GM19239 (cell line): ENCODE results near the gene TUBB6.
A peak's percentile ranks its signal among the peaks of the same experiment; 100 is the strongest.

Experiments used
- DNase-seq: peaks from one replicate; pipeline ENCODE4 v3.0.0; 2011; ENCODE audit warnings: low spot score; ENCODE audit not compliant: insufficient read length
- FAIRE-seq: peaks from 2 replicates; lab custom pipeline; 2011; peaks lifted over from hg19 to GRCh38; lab: Jason Lieb, UNC

Gene TUBB6

DNA sequence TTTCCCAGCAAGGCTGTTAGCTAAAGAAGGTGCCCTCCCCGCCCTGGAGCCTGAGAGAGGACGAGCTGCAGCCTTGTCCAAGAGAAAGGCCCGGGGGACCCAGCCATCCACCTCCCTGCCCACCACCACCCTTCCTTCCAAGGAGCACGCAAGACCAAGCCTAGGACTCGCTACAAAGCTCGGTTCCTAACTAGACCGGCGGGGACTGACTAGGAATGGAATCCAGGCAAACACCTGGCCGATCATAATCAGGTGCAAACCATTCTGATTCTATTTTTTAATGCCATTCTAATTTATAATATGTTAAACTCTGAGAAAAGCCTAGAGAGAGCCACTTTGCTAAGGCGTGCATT lies 19.7 kb upstream of the TUBB6 start:
- DNase-seq (no peak), FAIRE-seq (no peak)

DNA sequence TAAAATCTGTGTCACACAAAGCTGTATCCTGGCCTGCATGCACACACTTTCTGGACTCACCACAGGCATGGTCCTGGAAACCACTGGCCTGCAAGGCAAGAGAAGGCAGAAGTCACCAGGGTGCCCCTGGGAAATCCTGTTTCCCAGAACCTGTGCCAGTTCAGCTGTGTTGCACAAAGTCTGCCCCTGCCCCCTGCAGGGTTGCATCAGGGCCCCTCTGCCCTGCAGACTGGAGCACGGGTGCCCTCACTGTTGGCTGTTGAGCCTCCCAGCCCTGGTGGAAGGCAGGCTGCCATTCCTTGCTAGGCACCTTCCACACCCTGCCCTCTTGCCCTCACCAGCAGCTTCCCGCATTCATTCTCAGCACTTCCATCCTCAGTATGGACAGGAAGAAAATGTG lies 18.0 kb upstream of the TUBB6 start:
- FAIRE-seq (no peak), DNase-seq (no peak)

DNA sequence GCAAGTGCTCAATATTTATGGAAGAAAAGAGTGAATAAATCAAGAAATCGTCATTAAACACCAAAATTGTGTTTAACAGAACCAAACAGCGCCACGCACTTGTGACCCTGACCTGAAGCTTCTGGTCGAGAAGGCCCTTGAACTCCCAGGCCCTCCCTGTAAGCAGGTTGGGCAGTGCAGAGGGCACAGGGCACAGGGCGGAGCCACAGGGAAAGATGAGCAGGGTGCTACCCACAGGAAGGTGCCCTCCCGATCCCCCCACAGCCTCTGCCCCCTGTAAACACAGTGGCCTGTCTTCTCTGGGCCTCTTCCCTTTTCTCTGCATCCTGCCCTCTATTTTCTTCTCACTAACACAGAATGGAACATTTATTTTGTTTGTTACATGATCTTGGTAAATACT lies 16.9 kb upstream of the TUBB6 start:
- no peak for FAIRE-seq
- DNase-seq, result no peak

GRCh38 chr18:12291690-12292089 lies 16.4 kb upstream of the TUBB6 start:
- no peak for DNase-seq
- FAIRE-seq, result no peak

- FAIRE-seq (no peak), DNase-seq (no peak)
These were observed 14.2 kb upstream of the TUBB6 start for GRCh38 chr18:12293831-12294230.

DNA sequence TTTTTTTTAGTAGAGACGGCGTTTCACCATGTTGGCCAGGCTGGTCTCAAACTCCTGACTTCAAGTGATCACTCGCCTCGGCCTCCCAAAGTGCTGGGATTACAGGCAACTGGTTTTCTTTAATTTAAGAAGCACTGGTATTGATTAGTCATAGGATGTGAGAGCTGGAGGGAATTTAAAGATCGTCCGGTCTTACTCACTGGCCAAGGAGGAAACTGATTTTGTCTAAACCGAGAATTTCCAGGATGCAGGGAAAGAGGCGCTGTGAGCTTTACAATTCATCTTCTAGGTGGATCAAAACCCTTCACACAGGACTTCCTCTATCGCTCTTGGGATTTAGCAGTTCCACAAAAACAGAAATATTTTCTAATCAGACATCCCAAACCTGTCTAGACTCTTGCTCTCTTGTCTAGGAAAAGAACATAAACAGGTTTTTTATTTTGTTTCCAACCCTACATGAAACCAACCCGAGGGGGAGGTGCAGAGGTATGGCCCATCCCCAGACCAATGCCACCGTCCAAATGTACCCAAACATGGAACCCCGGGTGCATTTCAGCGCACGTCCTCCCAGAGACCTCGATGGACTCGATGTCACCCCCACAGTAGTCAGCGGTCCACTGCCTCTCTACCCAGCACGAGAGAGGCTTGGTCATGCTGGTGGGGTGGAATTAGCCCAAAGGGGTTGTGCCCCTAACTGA lies 12.5 kb upstream of the TUBB6 start:
- FAIRE-seq (no peak), DNase-seq (no peak)

- DNase-seq (no peak), FAIRE-seq (no peak)
These were observed 12.0 kb upstream of the TUBB6 start for GRCh38 chr18:12296087-12296403.

DNA sequence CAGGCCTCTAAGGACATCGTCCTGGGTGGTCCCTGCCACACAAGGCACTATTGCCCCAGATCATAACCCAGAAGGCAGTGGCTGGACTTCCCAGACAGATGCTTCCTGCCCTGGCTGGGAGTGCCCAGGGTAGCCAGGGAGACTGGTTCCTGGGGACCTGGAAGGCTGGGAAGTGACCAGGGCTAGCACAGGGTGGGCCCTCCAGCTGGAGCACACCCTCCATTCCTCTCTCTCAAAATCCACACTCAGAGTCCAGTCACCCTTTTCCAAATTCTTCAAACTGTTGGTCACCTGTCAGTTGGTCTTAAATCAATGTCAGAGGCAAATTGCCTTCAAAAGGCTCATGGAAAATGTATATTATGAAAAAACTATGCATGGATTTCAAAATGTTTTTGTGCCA lies 11.6 kb upstream of the TUBB6 start:
- DNase-seq, result no peak
- FAIRE-seq, result no peak

GRCh38 chr18:12299862-12300261 lies 8.2 kb upstream of the TUBB6 start:
- FAIRE-seq, result no peak
- no peak for DNase-seq

GRCh38 chr18:12301263-12302005 lies 6.6 kb upstream of the TUBB6 start:
- FAIRE-seq (no peak), DNase-seq (no peak)

DNA sequence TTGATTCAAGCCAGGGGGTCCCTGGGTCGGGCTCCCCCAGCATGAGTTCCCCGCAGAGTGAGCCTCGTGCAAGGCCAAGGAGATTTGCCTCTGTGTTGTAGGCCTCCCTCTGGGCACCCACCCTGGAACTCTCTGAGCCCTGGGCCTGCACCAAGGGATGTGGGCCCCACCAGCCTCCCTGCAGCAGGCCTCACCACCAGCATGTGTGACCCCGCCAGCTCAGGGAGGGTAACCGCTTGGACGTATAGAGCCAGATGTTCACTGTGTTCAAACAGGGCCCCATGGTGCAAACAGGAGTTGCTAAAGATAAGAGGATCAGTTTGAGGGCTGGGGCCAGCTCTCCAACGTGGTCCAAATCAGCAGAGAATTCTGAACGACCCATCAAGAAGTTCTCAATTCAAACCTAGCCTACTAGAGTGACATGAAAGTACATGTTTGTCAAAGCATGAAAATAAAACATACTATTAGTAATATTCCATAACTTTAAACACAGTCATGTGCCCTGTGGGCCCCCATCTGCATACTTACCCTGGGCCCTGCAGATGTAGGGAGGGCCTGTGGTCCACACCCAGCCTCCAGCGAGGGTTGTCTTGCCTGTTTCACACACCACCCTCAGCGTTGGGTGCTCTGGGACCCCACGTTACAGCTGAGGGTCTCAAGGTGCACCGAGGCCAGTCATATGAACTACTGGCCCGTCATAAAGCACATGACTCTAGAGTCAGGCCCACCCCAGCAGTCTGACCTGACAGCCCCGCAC lies 5.5 kb upstream of the TUBB6 start:
- FAIRE-seq (no peak), DNase-seq (no peak)

DNA sequence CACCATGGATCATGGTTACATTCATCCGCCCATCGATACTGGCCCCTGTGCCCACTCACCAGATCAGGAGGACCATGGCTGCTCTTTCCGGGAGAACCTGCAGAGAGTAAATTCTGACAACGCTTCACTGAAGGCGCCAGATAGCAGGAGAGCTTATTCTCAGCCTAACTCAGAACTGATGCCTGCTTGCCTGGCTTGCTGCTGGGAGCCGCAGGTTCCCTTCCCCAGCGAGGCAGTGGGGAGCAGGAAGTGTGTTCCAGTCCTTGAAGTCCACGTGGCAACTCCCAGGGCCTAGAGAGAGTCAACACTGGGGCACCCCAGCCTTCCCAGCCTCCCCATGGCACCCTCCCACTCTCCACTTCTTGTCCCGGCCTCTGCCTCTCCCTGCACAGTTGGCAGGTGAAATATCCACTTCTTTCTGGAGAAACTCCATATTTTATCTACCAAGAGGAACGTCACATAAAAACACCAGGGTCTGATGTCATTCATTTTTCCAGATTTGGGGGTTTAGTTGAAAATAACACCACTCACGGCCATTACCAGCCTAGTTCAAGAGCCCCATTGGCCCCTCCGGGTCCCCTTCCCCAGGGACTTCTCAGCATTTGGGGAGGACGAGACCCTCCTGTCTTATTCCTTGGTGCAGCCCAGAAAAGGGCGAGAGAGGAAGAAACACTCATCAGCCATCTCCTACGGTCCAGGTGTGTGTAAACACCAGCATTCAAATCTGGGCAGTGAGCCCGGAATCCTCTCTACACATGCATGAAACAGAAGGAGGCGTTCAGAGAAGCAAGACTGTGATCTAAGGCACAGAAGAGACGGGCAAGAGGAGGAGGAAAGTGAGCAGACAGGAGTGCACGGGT lies 3.5 kb upstream of the TUBB6 start:
- no peak for DNase-seq
- no peak for FAIRE-seq

GRCh38 chr18:12305211-12305610 lies 2.8 kb upstream of the TUBB6 start:
- no peak for FAIRE-seq

GRCh38 chr18:12305930-12306629 lies 2.0 kb upstream of the TUBB6 start:
- FAIRE-seq, result no peak

More at GRCh38 chr18:12305211-12305610, 2.8 kb upstream of the TUBB6 start:
- no peak for DNase-seq

GRCh38 chr18:12306752-12307700 lies 1.0 kb upstream of the TUBB6 start:
- FAIRE-seq (no peak), DNase-seq (peak; percentile 24)

More at GRCh38 chr18:12305930-12306629, 2.0 kb upstream of the TUBB6 start:
- no peak for DNase-seq

DNA sequence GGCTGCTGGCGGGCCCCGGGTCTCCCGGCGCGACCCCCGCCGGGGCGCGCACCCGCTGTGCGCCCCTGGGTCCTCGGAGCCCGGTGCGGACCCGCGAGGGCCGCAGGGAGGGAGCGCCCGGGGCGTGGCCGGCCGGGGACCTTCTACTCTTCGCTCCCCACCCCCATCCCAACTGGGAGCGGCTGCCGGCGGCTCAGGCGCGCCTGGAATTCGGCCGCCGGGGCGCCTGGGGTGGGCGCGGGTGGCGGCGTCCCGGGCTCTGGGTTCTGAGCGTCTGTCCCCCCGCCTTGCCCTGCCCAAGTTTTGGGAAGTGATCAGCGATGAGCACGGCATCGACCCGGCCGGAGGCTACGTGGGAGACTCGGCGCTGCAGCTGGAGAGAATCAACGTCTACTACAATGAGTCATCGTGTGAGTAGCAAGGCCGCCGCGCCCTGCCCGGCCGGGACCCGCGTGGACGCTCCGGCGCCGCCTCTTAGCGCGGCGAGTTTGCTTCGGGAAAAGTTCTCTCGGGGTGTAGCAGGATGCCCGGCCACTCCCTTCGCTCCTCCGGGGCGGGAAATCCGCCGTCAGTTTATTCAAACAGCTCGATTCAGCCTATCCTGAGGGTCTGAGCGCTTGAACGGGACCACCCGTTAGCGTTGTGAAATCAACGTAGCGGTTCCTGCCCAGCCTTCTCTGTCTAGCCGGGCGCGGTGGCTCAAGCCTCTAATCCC lies 502 bp downstream of the TUBB6 start:
- DNase-seq, result peak; percentile 71
- peak; percentile 26 for FAIRE-seq

- FAIRE-seq, result peak; percentile 18
- DNase-seq, result no peak
These were observed 1.7 kb downstream of the TUBB6 start for GRCh38 chr18:12309683-12310198.

- no peak for DNase-seq
- no peak for FAIRE-seq
These were observed 2.7 kb downstream of the TUBB6 start for GRCh38 chr18:12310762-12311161.
